Measurements from ENCODE around the gene LILRA6.

DNA sequence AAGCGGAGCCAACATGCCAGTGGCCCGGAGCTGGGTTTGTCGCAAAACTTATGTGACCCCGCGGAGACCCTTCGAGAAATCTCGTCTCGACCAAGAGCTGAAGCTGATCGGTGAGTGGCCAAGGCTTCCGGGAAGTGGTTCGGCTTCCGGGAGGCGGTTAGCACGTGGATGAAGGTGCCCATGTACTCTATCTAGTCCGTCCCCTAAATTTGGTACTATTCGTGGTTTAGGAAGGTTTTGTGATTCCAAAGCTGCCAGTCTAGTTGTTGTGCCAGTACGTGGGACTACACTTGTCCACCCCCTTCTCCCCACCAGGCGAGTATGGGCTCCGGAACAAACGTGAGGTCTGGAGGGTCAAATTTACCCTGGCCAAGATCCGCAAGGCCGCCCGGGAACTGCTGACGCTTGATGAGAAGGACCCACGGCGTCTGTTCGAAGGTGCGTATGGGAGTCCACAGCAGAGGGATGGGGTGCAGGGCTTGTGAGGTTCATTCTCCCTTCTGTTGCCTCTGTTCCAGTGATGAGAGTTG, 41.4 kb downstream of the LILRA6 start:
- TF ChIP-seq, protein P1, sequence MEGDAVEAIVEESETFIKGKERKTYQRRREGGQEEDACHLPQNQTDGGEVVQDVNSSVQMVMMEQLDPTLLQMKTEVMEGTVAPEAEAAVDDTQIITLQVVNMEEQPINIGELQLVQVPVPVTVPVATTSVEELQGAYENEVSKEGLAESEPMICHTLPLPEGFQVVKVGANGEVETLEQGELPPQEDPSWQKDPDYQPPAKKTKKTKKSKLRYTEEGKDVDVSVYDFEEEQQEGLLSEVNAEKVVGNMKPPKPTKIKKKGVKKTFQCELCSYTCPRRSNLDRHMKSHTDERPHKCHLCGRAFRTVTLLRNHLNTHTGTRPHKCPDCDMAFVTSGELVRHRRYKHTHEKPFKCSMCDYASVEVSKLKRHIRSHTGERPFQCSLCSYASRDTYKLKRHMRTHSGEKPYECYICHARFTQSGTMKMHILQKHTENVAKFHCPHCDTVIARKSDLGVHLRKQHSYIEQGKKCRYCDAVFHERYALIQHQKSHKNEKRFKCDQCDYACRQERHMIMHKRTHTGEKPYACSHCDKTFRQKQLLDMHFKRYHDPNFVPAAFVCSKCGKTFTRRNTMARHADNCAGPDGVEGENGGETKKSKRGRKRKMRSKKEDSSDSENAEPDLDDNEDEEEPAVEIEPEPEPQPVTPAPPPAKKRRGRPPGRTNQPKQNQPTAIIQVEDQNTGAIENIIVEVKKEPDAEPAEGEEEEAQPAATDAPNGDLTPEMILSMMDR (IDR thresholded peaks at IDR 0.05 in 8 of 11, conservative IDR thresholded peaks at IDR 0.05 in 3 of 11), result no peak
- TF ChIP-seq POLR2AphosphoS5 (IDR thresholded peaks at IDR 0.05) (no peak), POLR2A (IDR thresholded peaks at IDR 0.05) (no peak)
